ENCODE data around the gene JAKMIP1.

JAKMIP1 gene

GRCh38 chr4:6178757-6179156 is 21.6 kb downstream of the JAKMIP1 start:
- H3K4me3 ChIP-seq (ENCODE audit: low read length), result no peak overlapping the region
- H3K4me1 ChIP-seq (ENCODE audit: control insufficient read depth, low read length), result peaks cover 58% of the 10 kb centered on the region

GRCh38 chr4:6177587-6178197 is 22.7 kb downstream of the JAKMIP1 start:
- Histone ChIP-seq H3K9me3 (ENCODE audit: control insufficient read depth, insufficient read depth, low read length) (peaks cover 8% of the 10 kb centered on the region), H3K27ac (ENCODE audit: low read depth, low read length) (no peak overlapping the region), H3K4me3 (ENCODE audit: low read length) (peak overlapping the region; percentile 20), H3K36me3 (ENCODE audit: control insufficient read depth, low read length) (no peaks in the 10 kb centered on the region), H3K4me2 (ENCODE audit: low read length) (peak overlapping the region; percentile 16; the same call in 1 of the 2 replicates), H3K4me1 (ENCODE audit: control insufficient read depth, low read length) (peaks cover 48% of the 10 kb centered on the region), H3K27me3 (ENCODE audit: control insufficient read depth, low read length) (no peaks in the 10 kb centered on the region), H4K20me1 (ENCODE audit: control insufficient read depth, insufficient read depth, low read depth, low read length) (no peaks in the 10 kb centered on the region), H3F3A (ENCODE audit: control insufficient read depth, insufficient read depth) (no peaks in the 10 kb centered on the region; the same call in 1 of the 2 replicates), H3K79me2 (ENCODE audit: control insufficient read depth, low read length) (no peaks in the 10 kb centered on the region), H3K9me2 (replicated peaks; ENCODE audit: control insufficient read depth, low read length) (no peaks in the 10 kb centered on the region)
- no peak for TF ChIP-seq CTCF (IDR thresholded peaks at IDR 0.05; ENCODE audit: low read depth, low read length, poor library complexity, severe bottlenecking)
- TF ChIP-seq EZH2phosphoT487 (IDR thresholded peaks at IDR 0.05; ENCODE audit: borderline replicate concordance, low read length), result no peak

More at GRCh38 chr4:6178757-6179156, 21.6 kb downstream of the JAKMIP1 start:
- Histone ChIP-seq H3K9me3 (ENCODE audit: control insufficient read depth, insufficient read depth, low read length) (peaks cover 8% of the 10 kb centered on the region), H4K20me1 (ENCODE audit: control insufficient read depth, insufficient read depth, low read depth, low read length) (no peaks in the 10 kb centered on the region), H3K9me2 (replicated peaks; ENCODE audit: control insufficient read depth, low read length) (no peaks in the 10 kb centered on the region), H3K4me2 (ENCODE audit: low read length) (no peak overlapping the region), H3K79me2 (ENCODE audit: control insufficient read depth, low read length) (no peaks in the 10 kb centered on the region), H3K27me3 (ENCODE audit: control insufficient read depth, low read length) (no peaks in the 10 kb centered on the region), H3F3A (ENCODE audit: control insufficient read depth, insufficient read depth) (no peaks in the 10 kb centered on the region; the same call in 1 of the 2 replicates), H3K36me3 (ENCODE audit: control insufficient read depth, low read length) (no peaks in the 10 kb centered on the region), H3K27ac (ENCODE audit: low read depth, low read length) (no peak overlapping the region)
- TF ChIP-seq EZH2phosphoT487 (IDR thresholded peaks at IDR 0.05; ENCODE audit: borderline replicate concordance, low read length), result no peak

- Histone ChIP-seq H3K4me3 (ENCODE audit: low read length) (no peak overlapping the region), H4K20me1 (ENCODE audit: control insufficient read depth, insufficient read depth, low read depth, low read length) (no peaks in the 10 kb centered on the region), H3K79me2 (ENCODE audit: control insufficient read depth, low read length) (no peaks in the 10 kb centered on the region), H3K9me3 (ENCODE audit: control insufficient read depth, insufficient read depth, low read length) (peaks cover 8% of the 10 kb centered on the region), H3K4me2 (ENCODE audit: low read length) (no peak overlapping the region), H3K36me3 (ENCODE audit: control insufficient read depth, low read length) (no peaks in the 10 kb centered on the region), H3K4me1 (ENCODE audit: control insufficient read depth, low read length) (peaks cover 26% of the 10 kb centered on the region), H3F3A (ENCODE audit: control insufficient read depth, insufficient read depth) (no peaks in the 10 kb centered on the region), H3K9me2 (replicated peaks; ENCODE audit: control insufficient read depth, low read length) (no peaks in the 10 kb centered on the region), H3K27ac (ENCODE audit: low read depth, low read length) (no peak overlapping the region), H3K27me3 (ENCODE audit: control insufficient read depth, low read length) (no peaks in the 10 kb centered on the region)
- TF ChIP-seq EZH2phosphoT487 (IDR thresholded peaks at IDR 0.05; ENCODE audit: borderline replicate concordance, low read length) (no peak), CTCF (IDR thresholded peaks at IDR 0.05; ENCODE audit: low read depth, low read length, poor library complexity, severe bottlenecking) (no peak)
These were observed 24.9 kb downstream of the JAKMIP1 start for GRCh38 chr4:6175426-6175825.

GRCh38 chr4:6172927-6173200 is 27.5 kb downstream of the JAKMIP1 start:
- peaks cover 7% of the 10 kb centered on the region for H3K4me1 ChIP-seq (ENCODE audit: control insufficient read depth, low read length)
- H3K4me3 ChIP-seq (ENCODE audit: low read length), result no peak overlapping the region
- no peaks in the 10 kb centered on the region for H4K20me1 ChIP-seq (ENCODE audit: control insufficient read depth, insufficient read depth, low read depth, low read length)
- H3K9me3 ChIP-seq (ENCODE audit: control insufficient read depth, insufficient read depth, low read length), result peaks cover 4% of the 10 kb centered on the region
- H3K27me3 ChIP-seq (ENCODE audit: control insufficient read depth, low read length), result no peaks in the 10 kb centered on the region
- H3K4me2 ChIP-seq (ENCODE audit: low read length), result no peak overlapping the region
- H3K79me2 ChIP-seq (ENCODE audit: control insufficient read depth, low read length), result no peaks in the 10 kb centered on the region
- H3K36me3 ChIP-seq (ENCODE audit: control insufficient read depth, low read length), result no peaks in the 10 kb centered on the region
- no peak for TF ChIP-seq CTCF (IDR thresholded peaks at IDR 0.05; ENCODE audit: low read depth, low read length, poor library complexity, severe bottlenecking)
- no peak for TF ChIP-seq EZH2phosphoT487 (IDR thresholded peaks at IDR 0.05; ENCODE audit: borderline replicate concordance, low read length)
- no peaks in the 10 kb centered on the region for H3K9me2 ChIP-seq (replicated peaks; ENCODE audit: control insufficient read depth, low read length)
- H3F3A ChIP-seq (ENCODE audit: control insufficient read depth, insufficient read depth), result no peaks in the 10 kb centered on the region
- H3K27ac ChIP-seq (ENCODE audit: low read depth, low read length), result no peak overlapping the region
